HEK293T (cell line): Measurements from ENCODE around the gene NOXA1.

ENCODE experiments used
- ARNT ChIP-seq: fragments of 450-650 bp; IDR thresholded peaks from 2 replicates; pipeline ENCODE4 v1.6.1; 2017; ENCODE audit warnings: mild to moderate bottlenecking
- BHLHE40 ChIP-seq: fragments of 450-650 bp; IDR thresholded peaks from 2 replicates; pipeline ENCODE4 v1.6.1; 2016; ENCODE audit warnings: mild to moderate bottlenecking, moderate library complexity, borderline replicate concordance
- CTBP1 ChIP-seq: fragments of 450-650 bp; IDR thresholded peaks from 2 replicates; pipeline ENCODE4 v1.6.1; 2016; ENCODE audit warnings: borderline replicate concordance
- FOXM1 ChIP-seq: fragments of 450-650 bp; IDR thresholded peaks from 2 replicates; pipeline ENCODE4 v1.6.1; 2017; ENCODE audit warnings: mild to moderate bottlenecking, borderline replicate concordance

- TF ChIP-seq FOXM1: no peak
- no peak for TF ChIP-seq ARNT
- TF ChIP-seq BHLHE40: no peak
- no peak for TF ChIP-seq CTBP1
Observed at GRCh38 chr9:137482094-137482781, 59.0 kb downstream of the NOXA1 start.
